Lower leg skin (tissue), 4 donors: ENCODE results near the gene RASA3. TPM values are rescaled to one million over a fixed set of nuclear protein-coding genes. Genes with fewer than 3 reads are reported as not detected.

Experiments used
- DNase-seq, 2 donors: peaks; one replicate each; pipeline ENCODE4 v3.0.0-alpha.2; 2019; ENCODE audit warnings: low spot score in 2 of 2
- H3K4me3 ChIP-seq: fragments of 200-600 bp; sonication (generic); 2 replicates; pipeline ENCODE4 v1.5.1; 2017; ENCODE audit warnings: mild to moderate bottlenecking, low read depth; ENCODE audit not compliant: poor library complexity, severe bottlenecking
- CTCF ChIP-seq, 3 donors: fragments of 450-650 bp; IDR thresholded peaks; one replicate each; pipeline ENCODE4 v1.5.1; 2016; ENCODE audit warnings: antibody characterized with exemption in 3 of 3, mild to moderate bottlenecking in 3 of 3, moderate library complexity in 2 of 3
- POLR2A ChIP-seq, 2 donors: fragments of 450-650 bp; IDR thresholded peaks; one replicate each; pipeline ENCODE4 v1.6.1; 2016 to 2017; ENCODE audit warnings: antibody characterized with exemption in 2 of 2, mild to moderate bottlenecking in 1 of 2, moderate library complexity in 1 of 2
- WGBS, 2 donors: methylation state at CpG; one replicate each; pipeline ENCODE4 v1.1.5; 2018; 5-methylcytosine and 5-hydroxymethylcytosine counted together
- intact Hi-C: fragments of 100-400 bp; cut with DNase I; formaldehyde crosslinking; loops from one replicate; pipeline ENCODE4 v1.15.0; 2023; ENCODE audit warnings: low total_unique reads
- total RNA-seq, 4 donors: library from RNA; depleted of rRNA; stranded (reverse); fragments of >200 nt; gene quantifications; one replicate each; pipeline ENCODE4 v1.1.0, GENCODE V29; 2016

Gene RASA3
- total RNA-seq, 4 donors from 2014 or later = 12.9 to 30.5 (median 24.2) TPM

DNA sequence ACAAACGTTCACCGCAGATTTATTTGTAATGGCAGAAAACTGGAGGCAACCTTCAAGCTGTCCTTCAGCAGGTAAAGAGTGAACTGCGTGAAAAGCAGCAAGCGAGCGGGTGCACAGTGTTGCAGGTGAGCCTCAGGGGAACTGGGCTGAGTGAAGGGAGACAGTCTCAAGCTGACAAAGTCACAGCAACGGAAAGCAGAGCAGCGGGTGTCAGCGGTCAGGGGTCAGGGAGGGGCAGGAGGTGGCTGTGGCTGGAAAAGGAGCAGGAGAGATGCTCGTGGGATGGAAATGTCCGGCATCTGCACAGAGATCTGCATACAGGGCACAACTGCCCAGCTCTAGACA is 8.5 kb upstream of the RASA3 start:
- intact Hi-C loops = no loop called here
- H3K4me3 ChIP-seq = no peak overlapping the region
- WGBS, 2 donors = 43 to 50% methylated on average over 10 of the region's 10 CpGs
- no peak for DNase-seq
- no peak for TF ChIP-seq CTCF (IDR thresholded peaks at IDR 0.05)
- TF ChIP-seq POLR2A (IDR thresholded peaks at IDR 0.05) = no peak

DNA sequence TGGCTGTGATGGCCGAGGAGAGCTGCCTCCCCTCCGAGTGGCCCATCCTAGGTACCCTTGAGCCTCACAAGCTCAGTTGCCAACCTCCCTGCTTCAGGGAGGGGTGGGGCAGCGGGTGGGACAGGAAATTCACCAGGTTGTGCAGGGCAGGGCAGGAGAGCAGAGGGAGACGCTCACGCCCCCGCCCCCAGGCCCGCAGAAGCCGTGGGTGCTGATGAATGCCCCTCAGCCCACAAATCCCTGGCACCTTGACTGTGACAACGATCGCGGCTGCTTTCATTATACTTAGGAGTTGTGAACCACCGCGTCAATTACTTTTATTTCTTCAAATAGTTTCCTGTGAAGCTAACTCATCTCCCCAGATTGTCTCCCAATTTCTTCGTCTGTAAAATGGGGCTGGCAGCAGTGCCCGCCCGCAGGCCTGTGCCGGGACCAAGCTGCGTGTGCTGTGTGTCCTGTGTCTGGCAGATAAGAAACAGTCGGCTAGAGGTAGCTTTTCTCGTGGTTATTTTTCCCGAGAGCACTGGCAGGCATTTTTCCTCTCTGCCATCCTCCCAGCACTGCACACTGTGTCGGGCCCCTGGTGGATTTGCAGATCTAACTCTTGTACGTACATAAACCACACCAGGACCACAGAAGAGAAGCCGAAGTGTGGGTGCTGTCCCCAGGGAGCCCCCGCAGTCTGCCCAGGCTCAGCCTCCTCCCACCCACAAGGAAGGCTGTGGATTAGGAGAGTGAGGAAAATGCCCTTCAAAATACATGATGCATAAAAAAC is 7.9 kb upstream of the RASA3 start:
- intact Hi-C loops = no loop called here
- DNase-seq = no peak
- 39 to 49% methylated on average over 25 of the region's 25 CpGs for WGBS, 2 donors
- H3K4me3 ChIP-seq = no peak overlapping the region
- TF ChIP-seq CTCF (IDR thresholded peaks at IDR 0.05) = no peak

- intact Hi-C loops = no loop called here
Measured at GRCh38 chr13:114136576-114136975, 4.2 kb upstream of the RASA3 start.

DNA sequence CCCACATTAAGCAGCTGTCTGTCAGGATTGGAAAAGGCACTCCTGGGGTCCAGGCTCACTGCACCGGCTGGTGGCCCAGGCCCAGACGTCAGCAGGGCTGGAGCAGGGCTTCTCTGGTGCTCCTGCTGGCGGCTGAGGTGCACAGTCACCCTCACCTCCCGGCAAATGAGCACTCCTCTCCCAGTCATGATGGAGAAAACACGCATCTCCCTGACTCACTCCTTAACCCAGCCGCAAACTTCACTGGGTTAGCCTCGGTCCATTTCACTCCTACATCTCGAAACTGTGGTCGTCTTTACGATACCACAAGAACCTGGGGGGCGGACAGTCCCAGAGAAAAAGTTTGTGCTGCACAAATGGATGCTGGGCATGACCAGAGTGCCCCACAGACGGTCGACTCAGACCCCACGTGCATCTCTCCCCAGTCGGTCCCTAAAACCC is 3.3 kb upstream of the RASA3 start:
- no peak overlapping the region for H3K4me3 ChIP-seq
- 80 to 89% methylated on average over 15 of the region's 15 CpGs for WGBS, 2 donors

More at GRCh38 chr13:114136576-114136975, 4.2 kb upstream of the RASA3 start:
- TF ChIP-seq CTCF (IDR thresholded peaks at IDR 0.05) (no peak), POLR2A (IDR thresholded peaks at IDR 0.05) (no peak)
- no peak overlapping the region for H3K4me3 ChIP-seq
- 89 to 91% methylated on average over 7 of the region's 7 CpGs for WGBS, 2 donors
- no peak for DNase-seq

DNA sequence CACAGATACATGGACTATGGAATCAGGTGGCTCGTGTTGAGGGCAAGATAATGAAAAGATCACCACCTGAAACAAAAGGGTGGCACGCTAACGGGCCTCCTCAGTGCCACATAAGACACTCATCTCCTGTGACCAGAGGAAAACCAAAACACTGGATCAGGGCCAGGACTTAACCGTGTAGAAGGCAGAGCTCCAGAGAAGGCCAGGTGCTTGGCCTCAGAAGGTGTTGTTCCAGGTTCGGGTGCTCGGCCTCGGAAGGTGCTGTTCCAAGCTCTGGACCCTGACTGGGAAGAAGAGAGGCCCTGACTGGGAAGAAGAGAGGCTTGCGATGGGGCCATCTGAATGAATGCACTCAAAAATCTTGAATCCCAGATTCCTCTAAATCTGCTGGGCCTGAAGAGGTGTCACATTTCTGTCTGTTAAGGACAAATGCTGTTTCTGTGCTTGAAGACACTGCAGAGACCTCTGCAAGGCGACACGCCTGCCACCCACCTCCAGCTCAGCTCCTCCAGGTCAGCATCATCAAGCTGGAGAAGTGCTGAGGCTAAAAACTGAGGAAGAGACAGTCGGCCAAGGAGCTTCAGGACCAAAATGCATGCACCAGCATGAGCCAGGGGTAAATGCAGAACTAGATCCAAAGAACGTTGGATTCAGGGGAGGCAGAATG is 2.7 kb upstream of the RASA3 start:
- no peak overlapping the region for H3K4me3 ChIP-seq
- no peak for DNase-seq
- intact Hi-C loops = no loop called here
- 59 to 78% methylated on average over 12 of the region's 12 CpGs for WGBS, 2 donors
- no peak for TF ChIP-seq CTCF (IDR thresholded peaks at IDR 0.05)
- TF ChIP-seq POLR2A (IDR thresholded peaks at IDR 0.05) = no peak

More for the DNA sequence above, 3.3 kb upstream of the RASA3 start:
- TF ChIP-seq CTCF (IDR thresholded peaks at IDR 0.05) (no peak), POLR2A (IDR thresholded peaks at IDR 0.05) (no peak)
- DNase-seq = no peak
- intact Hi-C loops = no loop called here
